ENCODE data around the gene GALNT5.

GRCh38 chr2:157292853-157293252, 35.3 kb downstream of the GALNT5 start:
- no peak for TF ChIP-seq CTCF (IDR thresholded peaks at IDR 0.05; ENCODE audit: low read depth, low read length)
- no peak for TF ChIP-seq POLR2A (IDR thresholded peaks at IDR 0.05; ENCODE audit: extremely low read depth, insufficient read length)
- TF ChIP-seq MAX (IDR thresholded peaks at IDR 0.05; ENCODE audit: low read depth, low read length): no peak
- no peak for TF ChIP-seq MYC (IDR thresholded peaks at IDR 0.05; ENCODE audit: low read depth, low read length)

All from NB4 (cell line).